Measurements from ENCODE around the gene NUPR1. TPM values are rescaled to one million over a fixed set of nuclear protein-coding genes. Genes with fewer than 3 reads are reported as not detected.
"Not testable (repeated sequence)": the region's sequence is repeated elsewhere in the genome, so short reads cannot be mapped to it uniquely, and the experiment has no call there.

Gene NUPR1
- total RNA-seq, 1 experiment from 2014 or later: 16.6 TPM

DNA sequence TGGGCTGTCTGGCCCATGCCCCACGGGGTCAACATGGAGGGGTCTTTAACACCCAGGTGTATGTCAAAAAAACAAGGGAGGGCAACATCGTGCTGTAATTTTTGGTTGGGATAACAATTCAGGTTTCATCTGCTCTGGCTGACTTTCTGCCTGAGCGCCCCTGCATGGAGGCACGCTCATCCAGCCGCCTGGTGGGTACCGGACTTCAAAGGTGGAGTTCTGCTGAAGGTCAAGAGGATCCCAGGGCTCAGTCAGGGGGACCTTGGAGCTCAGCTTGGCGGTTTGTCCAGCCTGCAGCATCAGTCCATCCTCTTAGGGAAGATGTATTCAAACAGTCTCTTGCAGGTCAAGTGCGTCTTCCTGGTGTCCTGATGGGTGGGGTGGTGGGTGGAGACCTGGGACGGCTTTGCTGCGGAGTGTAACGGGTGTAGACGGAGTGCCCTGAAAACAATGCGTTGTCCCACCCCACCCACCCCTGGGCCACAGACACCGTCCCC is 9.6 kb upstream of the NUPR1 start:
- Mint-ChIP-seq H3K36me3 (ENCODE audit: insufficient read depth, unreplicated experiment) (no peaks in the 10 kb centered on the region), H3K4me1 (ENCODE audit: low read depth, unreplicated experiment) (no peaks in the 10 kb centered on the region), H3K27me3 (ENCODE audit: insufficient read depth, unreplicated experiment) (no peaks in the 10 kb centered on the region), H3K9me3 (ENCODE audit: unreplicated experiment) (no peaks in the 10 kb centered on the region), H3K27ac (ENCODE audit: unreplicated experiment) (no peak overlapping the region), H3K4me3 (ENCODE audit: unreplicated experiment) (no peak overlapping the region)
- ChIA-PET POLR2A (no interaction called here), CTCF (no interaction called here)
- no peaks in the 10 kb centered on the region for H3K27me3 ChIP-seq (replicated peaks; ENCODE audit: control insufficient read depth, insufficient read depth, low read length)
- intact Hi-C loops (cut with micrococcal nuclease; ENCODE audit: unreplicated experiment): loop anchor here (2.0 kb wide), 1 partner anchor 270 kb away; no protein-coding TSS in a partner anchor
- BruUV-seq (replicated peaks): no TSS peak
- H3K9me3 ChIP-seq: no peaks in the 10 kb centered on the region
- no peak overlapping the region for H3K4me3 ChIP-seq (ENCODE audit: low read depth, low read length)
- H3K36me3 ChIP-seq (ENCODE audit: control insufficient read depth, insufficient read depth, low read length): no peaks in the 10 kb centered on the region
- DNase-seq: no peak
- H3K4me1 ChIP-seq: no peaks in the 10 kb centered on the region
- TF ChIP-seq, protein P1, sequence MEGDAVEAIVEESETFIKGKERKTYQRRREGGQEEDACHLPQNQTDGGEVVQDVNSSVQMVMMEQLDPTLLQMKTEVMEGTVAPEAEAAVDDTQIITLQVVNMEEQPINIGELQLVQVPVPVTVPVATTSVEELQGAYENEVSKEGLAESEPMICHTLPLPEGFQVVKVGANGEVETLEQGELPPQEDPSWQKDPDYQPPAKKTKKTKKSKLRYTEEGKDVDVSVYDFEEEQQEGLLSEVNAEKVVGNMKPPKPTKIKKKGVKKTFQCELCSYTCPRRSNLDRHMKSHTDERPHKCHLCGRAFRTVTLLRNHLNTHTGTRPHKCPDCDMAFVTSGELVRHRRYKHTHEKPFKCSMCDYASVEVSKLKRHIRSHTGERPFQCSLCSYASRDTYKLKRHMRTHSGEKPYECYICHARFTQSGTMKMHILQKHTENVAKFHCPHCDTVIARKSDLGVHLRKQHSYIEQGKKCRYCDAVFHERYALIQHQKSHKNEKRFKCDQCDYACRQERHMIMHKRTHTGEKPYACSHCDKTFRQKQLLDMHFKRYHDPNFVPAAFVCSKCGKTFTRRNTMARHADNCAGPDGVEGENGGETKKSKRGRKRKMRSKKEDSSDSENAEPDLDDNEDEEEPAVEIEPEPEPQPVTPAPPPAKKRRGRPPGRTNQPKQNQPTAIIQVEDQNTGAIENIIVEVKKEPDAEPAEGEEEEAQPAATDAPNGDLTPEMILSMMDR (IDR thresholded peaks at IDR 0.05; ENCODE audit: insufficient read depth in 1 of 2, low read depth in 1 of 2, low read length in 1 of 2, severe bottlenecking in 1 of 2, unreplicated experiment in 1 of 2): no peak

DNA sequence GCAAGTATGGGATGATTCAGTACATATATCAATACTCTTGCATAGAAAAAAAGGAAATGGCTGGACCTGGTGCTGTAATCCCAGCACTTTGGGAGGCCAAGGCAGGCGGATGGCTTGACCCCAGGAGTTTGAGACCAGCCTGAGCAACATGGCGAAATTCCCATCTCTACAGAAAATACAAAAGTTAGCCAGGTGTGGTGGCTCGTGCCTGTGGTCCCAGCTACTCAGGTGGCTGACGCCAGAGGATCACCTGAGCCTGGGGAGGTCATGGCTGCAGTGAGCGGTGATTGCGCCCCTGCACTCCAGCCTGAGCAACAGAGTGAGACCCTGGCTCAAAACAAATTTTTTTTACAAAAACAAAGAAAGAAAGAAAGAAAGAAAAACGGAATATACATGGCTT is 7.9 kb upstream of the NUPR1 start:
- no peak overlapping the region for H3K27ac Mint-ChIP-seq (ENCODE audit: unreplicated experiment)
- Histone ChIP-seq H3K4me3 (ENCODE audit: low read depth, low read length) (no peak overlapping the region), H3K9me3 (no peaks in the 10 kb centered on the region), H3K27me3 (replicated peaks; ENCODE audit: control insufficient read depth, insufficient read depth, low read length) (no peaks in the 10 kb centered on the region), H3K36me3 (ENCODE audit: control insufficient read depth, insufficient read depth, low read length) (no peaks in the 10 kb centered on the region), H3K4me1 (no peaks in the 10 kb centered on the region)
- H3K9me3 Mint-ChIP-seq (ENCODE audit: unreplicated experiment): no peaks in the 10 kb centered on the region
- BruUV-seq (replicated peaks): no TSS peak
- CTCF ChIA-PET: no interaction called here
- DNase-seq: no peak
- POLR2A ChIA-PET: no interaction called here
- intact Hi-C loops (cut with micrococcal nuclease; ENCODE audit: unreplicated experiment): no loop called here
- TF ChIP-seq, protein P1 (IDR thresholded peaks at IDR 0.05; ENCODE audit: insufficient read depth in 1 of 2, low read depth in 1 of 2, low read length in 1 of 2, severe bottlenecking in 1 of 2, unreplicated experiment in 1 of 2): no peak
- no peak overlapping the region for H3K4me3 Mint-ChIP-seq (ENCODE audit: unreplicated experiment)
- no peaks in the 10 kb centered on the region for H3K27me3 Mint-ChIP-seq (ENCODE audit: insufficient read depth, unreplicated experiment)
- H3K36me3 Mint-ChIP-seq (ENCODE audit: insufficient read depth, unreplicated experiment): no peaks in the 10 kb centered on the region
- H3K4me1 Mint-ChIP-seq (ENCODE audit: low read depth, unreplicated experiment): no peaks in the 10 kb centered on the region

- H3K4me3 ChIP-seq (ENCODE audit: low read depth, low read length); H3K27me3 Mint-ChIP-seq (ENCODE audit: insufficient read depth, unreplicated experiment); intact Hi-C loops (cut with micrococcal nuclease; ENCODE audit: unreplicated experiment); H3K4me1 Mint-ChIP-seq (ENCODE audit: low read depth, unreplicated experiment); H3K9me3 ChIP-seq; BruUV-seq (replicated peaks); H3K36me3 ChIP-seq (ENCODE audit: control insufficient read depth, insufficient read depth, low read length); POLR2A ChIA-PET; H3K9me3 Mint-ChIP-seq (ENCODE audit: unreplicated experiment); DNase-seq; H3K4me1 ChIP-seq; H3K27ac Mint-ChIP-seq (ENCODE audit: unreplicated experiment); H3K36me3 Mint-ChIP-seq (ENCODE audit: insufficient read depth, unreplicated experiment); CTCF ChIA-PET; H3K27me3 ChIP-seq (replicated peaks; ENCODE audit: control insufficient read depth, insufficient read depth, low read length); H3K4me3 Mint-ChIP-seq (ENCODE audit: unreplicated experiment): not testable (repeated sequence)
Observed at GRCh38 chr16:28545964-28546363, 7.2 kb upstream of the NUPR1 start.

- BruUV-seq (replicated peaks): no TSS peak
- Mint-ChIP-seq H3K36me3 (ENCODE audit: insufficient read depth, unreplicated experiment) (no peaks in the 10 kb centered on the region), H3K4me1 (ENCODE audit: low read depth, unreplicated experiment) (no peaks in the 10 kb centered on the region), H3K4me3 (ENCODE audit: unreplicated experiment) (no peak overlapping the region), H3K9me3 (ENCODE audit: unreplicated experiment) (no peaks in the 10 kb centered on the region), H3K27me3 (ENCODE audit: insufficient read depth, unreplicated experiment) (no peaks in the 10 kb centered on the region), H3K27ac (ENCODE audit: unreplicated experiment) (no peak overlapping the region)
- POLR2A ChIA-PET: interaction anchor here (0.5 kb wide), 1 partner anchor 220 kb away, joined by 5 read pairs; no protein-coding TSS in a partner anchor
- Histone ChIP-seq H3K27me3 (replicated peaks; ENCODE audit: control insufficient read depth, insufficient read depth, low read length) (no peaks in the 10 kb centered on the region), H3K4me1 (peaks cover 3% of the 10 kb centered on the region; the same call in 1 of the 2 replicates), H3K36me3 (ENCODE audit: control insufficient read depth, insufficient read depth, low read length) (no peaks in the 10 kb centered on the region), H3K4me3 (ENCODE audit: low read depth, low read length) (no peak overlapping the region), H3K9me3 (no peaks in the 10 kb centered on the region)
- CTCF ChIA-PET: no interaction called here
- intact Hi-C loops (cut with micrococcal nuclease; ENCODE audit: unreplicated experiment): no loop called here
- TF ChIP-seq, protein P1 (IDR thresholded peaks at IDR 0.05; ENCODE audit: insufficient read depth in 1 of 2, low read depth in 1 of 2, low read length in 1 of 2, severe bottlenecking in 1 of 2, unreplicated experiment in 1 of 2): no peak
- DNase-seq: no peak
Observed at GRCh38 chr16:28544998-28545397, 6.2 kb upstream of the NUPR1 start.
